ENCODE data around the gene CACNB4.
A peak's percentile ranks its signal among the peaks of the same experiment; 100 is the strongest.
"Not testable (repeated sequence)": the region's sequence is repeated elsewhere in the genome, so short reads cannot be mapped to it uniquely, and the experiment has no call there.

The CACNB4 gene

DNA sequence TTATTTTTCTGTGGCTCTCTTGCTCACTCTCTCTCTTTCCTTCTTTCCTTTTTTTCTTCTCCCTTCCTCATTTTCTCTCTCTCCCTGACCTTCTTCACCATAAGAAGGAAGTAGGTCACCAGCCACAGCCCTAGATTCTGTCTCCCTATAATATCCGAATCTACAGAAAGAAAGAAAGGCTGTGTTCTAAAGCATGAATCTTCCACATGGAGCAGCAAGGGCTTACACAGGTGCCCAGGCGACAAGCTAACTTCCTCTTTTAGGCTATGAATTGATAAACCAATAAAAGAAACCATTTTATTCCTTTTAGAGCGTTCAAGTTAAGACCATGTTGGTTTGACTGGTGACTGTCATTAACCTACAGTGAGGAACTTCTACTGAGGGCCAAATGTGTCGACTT lies 49.3 kb downstream of the CACNB4 start:
- no peak for DNase-seq

DNA sequence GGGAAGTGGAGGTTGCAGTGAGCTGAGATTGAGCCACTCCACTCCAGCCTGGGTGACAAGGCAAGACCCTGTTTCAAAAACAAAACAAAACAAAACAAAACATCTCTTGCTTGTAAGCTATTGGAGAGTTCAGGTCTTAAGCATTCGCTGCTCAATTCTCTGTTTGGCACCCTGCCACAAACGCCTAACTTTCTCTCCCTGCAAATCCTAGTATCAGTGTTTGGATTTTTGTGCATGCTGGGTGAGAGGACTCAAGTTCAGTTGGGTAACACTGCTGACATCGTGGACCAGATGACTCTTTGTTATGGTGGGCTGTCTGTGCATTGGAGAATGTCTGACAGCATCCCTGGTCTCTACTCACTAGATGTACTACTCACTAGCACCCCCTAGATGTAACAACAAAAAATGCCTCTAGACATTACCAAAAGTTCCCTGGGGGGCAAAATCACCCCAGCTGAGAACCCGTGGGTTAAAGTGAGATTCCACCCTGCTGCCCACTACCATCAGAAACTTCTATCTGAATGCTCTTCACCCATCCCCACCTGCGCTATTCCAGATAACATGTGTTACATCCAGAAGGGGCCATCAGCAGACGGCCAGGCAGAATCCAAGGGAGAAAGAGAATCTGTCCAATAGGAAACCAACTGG lies 50.9 kb downstream of the CACNB4 start:
- DNase-seq: no peak

DNA sequence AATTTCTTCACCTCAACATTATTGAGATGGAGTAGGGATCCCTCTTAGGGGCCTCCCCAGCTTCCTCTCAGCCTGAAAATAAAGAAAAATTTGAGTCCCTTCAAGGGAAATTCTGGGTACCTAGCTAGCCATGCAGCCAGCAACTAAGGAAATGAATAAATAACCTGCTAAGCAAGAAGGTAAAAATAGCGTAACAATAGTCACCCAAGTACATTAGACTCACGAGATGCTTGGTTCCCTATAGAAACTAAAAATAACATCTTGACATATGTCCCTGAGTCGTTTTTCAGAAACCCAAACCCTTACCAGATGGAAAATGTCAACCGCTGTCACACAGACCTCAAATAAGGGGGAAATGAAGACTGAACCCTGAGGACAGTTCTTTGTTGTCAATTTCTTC lies 51.9 kb downstream of the CACNB4 start:
- no peak for DNase-seq

DNA sequence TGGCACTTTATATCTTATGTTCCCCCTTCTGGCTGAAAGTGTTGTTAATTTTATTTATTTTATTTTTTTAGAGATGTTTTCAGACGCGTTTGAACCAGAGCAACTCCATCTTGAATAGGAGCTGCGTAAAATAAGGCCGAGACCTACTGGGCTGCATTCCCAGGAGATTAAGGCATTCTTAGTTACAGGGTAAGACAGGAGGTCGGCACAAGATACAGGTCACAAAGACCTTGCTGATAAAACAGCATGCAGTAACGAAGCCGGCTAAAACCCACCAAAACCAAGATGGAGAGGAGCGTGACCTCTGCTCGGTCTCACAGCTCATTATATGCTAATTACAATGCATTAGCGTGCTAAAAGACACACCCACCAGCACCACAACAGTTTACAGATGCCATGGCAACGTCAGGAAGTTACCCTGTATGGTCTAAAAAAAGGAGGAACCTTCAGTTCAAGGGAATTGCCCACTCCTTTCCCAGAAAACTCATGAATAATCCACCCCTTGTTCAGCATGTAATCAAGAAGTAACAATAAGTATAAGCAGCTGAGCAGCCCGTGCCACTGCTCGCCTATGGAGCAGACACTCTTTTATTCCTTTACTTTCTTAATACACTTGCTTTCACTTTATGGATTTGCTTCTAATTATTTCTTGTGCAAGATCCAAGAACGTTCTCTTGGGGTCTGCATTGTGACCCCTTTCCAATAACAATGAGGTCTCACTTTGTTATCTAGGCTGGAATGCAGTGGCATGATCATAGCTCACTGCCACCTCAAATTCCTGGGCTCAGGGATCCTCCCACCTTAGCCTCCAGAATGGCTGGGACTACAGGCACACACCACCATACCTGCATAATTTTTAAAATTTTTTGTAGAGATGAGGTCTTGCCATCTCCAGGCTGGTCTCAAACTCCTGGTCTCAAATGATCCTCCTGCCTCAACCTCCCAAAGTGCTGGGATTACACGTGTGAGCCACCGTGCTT lies 55.9 kb downstream of the CACNB4 start:
- no peak for DNase-seq

DNA sequence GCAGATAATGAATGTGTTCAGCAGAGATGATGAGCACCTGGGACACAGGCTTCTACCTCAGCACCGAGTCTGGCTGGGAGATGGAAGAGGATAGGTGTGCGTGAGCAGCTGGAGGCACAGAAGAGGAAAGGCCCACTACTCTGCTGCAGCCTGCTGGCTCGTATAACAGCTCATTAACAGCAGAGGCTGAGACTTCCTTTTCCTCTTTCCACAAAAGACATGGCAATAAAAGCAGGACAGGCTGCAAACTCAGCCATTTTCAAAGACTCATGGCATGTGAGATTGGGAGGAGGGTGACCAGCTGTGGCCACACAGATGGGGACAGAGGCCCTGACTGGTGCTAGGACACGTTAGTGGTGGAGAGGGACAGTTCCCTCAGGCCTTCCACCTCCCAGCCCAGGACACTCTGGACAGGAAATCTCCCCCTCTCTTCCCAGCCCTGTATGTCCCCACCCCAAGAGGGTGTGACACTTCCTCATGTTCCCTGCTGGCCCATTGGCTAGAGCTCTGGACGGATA lies 60.3 kb downstream of the CACNB4 start:
- DNase-seq: peak; percentile 47

DNA sequence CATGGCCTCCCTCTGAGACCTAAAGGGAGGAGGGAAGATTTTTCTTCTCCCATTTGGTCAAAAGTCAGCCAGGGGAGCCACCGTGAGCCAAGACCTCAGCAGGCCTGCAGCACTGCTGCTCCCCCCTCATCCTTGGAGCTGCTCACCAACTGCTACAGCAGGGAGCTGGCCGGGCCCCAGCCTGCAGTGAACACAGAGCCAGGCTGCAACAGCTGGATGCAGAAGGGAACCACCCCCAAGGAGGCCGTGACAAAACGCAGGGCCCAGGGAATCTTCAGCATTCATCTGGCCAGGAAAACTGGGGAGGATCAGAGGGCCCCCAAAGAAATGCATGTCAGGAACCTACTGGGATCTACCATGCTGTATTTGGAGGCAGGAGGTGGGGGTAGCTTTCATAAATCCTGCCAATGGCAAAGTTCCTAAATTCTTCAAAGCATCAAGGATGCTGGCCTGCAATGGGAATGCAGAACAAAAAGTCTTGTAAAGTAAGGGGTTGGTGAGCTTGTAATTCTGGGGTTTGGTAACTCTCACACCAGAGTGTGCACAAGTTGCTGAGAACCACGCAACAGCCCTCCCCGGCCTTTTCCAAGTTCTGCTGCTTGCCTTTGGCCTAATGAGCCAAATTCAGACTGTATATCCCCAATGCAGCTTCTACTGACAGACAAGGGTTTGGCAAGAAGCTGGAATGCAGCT lies 61.0 kb downstream of the CACNB4 start:
- DNase-seq: no peak

DNA sequence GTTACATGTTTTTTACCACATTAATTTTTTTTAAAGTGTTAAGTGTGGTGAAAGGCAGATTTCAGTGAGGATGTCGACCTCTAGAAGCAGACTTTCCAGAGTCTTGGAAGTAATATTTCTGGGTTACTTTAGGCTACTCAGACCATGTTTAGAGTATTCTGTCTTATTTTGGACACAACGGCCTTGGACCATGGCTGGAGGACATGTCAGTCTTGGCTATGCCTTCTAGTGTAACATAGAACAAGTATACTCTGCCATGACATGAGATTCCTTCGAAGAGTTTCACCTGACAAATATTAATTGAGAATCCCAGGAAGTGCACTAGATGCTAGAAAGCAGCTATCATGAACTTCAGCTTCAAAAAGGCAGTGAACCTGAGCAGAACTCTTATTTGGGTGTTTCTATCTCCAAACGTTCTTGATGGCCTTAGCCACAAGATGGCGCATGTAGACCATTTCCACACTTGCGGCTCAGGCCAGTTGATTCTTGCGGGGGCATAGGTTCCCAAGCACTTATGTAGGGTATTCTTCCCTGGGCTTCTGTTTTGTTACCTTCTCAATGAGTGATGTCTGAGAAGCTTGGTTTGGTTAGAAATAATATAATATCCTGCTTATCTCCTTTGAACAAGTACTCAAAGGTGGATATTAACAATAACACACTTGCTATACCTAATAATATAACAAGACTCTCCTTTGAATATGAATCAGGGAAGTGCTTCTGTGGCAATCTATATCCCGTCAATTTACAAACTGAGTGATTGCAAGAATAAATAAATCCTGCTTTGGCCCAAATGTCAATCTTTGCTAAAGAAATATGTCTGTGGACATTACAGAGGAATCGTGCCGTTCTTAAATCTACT lies 62.0 kb downstream of the CACNB4 start:
- DNase-seq: peak; percentile 89

DNA sequence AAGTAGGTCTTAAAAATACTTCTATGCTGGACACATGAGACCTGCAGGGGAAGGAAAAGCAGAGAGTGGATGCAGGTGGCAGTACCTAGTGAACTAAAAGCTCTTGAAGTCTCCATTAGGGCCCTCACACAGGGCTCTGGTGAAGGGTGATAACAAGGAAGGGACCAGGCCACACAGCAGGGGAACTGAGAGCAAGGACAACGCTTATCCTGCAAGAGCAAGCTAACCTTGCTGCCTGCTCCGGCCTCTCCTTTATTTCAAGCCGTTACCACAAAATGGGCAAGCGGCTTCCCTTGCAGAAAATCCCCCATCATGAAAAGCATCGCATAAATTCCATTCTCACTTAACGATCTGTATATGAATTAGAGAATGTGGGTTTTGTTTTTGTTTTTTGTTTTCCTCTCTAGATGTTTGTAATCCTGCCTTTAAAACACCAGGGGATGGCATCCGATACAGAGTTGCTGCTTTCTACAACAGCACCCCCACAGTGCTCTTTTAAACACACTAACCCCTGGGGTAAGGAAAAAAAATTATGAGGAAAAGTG lies 64.5 kb downstream of the CACNB4 start:
- no peak for DNase-seq

DNA sequence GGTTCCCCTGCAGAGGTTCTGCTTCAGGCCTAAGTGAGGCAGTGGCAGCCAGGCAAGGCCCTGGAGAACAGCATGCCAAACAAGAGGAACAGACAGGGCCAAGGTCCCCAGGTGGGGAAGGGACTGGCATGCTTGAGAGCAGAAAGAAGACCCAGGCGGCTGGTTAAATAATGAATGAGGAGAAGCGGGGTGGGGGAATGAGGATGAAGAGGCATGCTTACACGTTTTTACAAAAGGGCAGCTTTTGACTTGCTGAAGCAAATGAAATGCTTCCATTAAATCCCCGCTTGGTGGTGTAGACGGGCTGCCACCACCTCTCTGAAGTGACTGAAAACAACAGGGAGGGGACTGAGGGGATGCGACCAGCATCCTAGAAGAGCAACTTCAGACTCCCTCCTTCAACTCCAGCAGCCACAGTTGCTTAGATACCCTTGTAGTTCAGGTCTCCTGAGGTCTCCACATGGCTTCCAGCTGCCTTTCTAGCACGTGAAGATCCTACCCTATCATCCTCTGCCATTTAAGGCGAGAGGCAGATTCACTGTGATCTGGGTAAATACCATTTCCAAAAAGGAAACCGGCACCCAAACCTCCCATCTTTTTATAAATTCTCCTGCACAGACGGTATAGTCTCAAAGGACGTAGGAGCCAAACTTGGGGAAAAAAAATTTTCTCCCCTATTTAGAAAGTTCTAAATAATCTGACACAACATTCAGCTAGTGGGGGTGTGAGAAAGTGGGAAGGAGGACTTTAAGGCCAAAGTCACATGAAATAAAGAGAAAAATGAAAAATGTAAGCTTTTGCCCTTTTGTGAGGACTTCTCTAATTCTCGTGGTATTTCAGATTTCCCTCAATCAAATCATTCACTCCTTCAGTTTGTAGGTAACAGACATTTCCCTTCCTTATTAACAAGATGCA lies 65.6 kb downstream of the CACNB4 start:
- no peak for DNase-seq

DNA sequence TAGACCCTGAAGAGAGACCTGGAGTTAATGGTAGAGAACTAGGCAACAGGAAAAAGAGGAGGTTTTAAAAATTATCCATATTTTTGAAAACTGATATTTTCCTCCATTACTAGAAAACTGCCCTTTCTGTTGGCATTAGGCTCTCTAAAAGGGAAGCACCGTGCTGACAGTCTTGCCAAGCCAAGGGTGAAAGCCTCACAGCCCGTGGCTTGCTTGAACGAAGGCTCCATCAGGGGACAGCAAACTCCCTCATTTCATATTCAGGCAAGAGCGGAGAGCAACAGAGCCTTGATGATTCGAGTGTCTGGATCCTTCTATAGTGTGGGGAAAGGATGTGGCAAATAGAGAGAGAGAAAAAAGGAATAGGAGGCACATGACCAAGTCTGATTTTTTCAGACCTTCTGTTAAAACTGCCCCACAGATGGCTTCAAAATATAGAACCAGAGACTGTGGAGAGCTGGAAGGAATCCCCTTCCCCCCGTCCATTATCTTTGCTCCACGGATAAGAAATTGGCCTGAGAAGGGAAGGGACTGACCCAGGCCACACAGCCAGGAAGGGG lies 67.0 kb downstream of the CACNB4 start:
- DNase-seq: no peak

DNA sequence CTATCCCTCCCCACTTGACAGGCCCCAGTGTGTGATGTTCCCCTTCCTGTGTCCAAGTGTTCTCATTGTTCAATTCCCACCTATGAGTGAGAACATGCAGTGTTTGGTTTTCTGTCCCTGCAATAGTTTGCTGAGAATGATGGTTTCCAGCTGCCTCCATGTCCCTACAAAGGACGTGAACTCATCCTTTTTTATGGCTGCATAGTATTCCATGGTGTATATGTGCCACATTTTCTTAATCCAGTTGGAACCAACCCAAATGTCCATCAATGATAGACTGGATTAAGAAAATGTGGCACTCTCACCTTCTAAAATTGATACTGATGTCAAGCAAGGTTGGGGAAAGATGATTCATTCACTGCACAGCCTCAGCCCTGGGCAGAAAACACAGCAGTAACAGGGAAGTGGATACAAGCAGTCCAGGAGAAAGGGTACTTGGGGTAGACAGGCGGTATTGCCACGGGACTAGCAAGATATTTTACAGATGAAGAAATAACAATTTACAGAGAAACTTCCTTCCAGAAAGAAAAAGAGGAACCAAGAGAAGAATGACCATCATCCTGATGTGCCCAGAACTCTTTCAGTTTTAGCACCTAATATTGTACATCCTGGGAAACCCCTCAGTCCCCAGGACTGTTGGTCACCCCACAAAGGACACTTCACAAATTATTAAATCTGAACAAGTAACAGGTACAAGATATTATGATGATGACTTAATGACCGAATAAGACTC lies 68.1 kb downstream of the CACNB4 start:
- DNase-seq: not testable (repeated sequence)

DNA sequence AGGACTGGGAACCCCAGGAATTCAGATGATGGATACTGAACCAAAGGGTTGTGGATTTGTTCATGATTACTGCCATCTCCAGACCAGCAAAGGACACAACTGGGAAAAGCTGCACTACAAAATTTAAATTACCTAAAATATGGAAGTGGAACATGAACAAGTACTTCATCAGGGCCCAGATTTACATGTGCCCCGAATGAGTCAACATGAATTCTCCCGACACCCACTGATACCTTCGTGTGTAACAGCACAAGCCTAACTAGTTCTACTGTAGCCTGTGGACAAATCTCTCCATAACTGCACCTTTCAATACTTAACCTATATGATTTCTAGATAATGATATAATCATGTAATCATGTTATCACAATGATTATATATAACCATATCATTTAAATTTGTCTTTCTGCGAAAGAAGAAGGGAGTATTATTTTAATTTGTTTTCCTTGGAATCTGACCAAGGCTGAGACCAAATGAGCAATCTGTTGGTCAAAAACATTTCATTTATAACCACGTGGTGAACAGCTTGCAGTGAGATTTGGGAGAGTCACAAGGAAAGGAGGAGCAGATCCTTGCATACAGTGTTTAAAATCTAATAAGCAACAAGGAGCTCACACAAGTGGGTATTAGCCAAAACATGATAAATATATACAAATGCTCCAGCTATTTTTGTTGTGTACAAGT lies 70.5 kb downstream of the CACNB4 start:
- no peak for DNase-seq

DNA sequence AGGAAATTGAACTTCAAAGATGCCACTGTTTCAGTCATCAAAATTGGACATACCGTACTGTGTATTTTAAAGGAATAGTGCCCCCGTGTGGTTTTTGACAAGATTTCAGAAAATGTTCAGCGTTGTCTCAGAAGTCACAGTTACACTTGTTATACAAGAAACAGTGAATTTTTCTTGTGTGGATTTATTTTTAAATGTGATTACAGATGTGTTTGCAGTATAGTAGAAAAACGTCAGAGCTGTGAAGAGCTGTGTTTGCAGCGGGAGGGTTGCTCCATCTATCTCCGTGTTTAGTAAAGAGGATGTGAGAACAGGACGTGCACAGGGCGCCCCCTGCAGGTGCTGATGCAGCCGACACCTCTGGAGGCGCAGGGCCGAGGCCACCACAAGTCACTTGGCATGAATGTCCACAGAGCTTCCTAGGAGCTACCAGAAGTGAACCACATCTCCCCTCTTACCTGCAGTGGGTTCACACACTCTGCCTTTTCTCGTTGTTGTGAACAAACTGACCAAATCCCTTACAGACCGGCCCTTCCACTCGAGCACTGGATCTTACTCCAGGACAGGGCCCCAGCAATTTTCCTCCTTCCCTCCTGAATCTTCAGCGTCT lies 73.1 kb downstream of the CACNB4 start:
- DNase-seq: peak; percentile 96

DNA sequence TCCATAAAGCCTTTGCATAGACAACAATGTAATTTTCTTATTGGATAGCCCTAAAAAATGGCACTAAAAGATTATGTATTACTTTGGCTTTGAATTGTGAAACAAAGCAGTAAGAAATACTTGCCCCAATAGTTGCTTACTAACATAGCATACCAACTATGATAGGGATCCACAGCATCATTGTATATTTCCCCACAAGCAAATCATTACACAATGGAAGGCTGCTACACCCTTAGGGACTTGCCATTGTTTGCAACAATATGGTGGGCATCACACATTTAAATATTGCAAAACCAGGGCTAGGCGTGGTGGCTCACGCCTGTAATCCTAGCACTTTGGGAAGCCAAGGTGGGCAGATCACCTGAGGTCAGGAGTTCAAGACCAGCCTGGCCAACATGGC lies 74.4 kb downstream of the CACNB4 start:
- no peak for DNase-seq

DNA sequence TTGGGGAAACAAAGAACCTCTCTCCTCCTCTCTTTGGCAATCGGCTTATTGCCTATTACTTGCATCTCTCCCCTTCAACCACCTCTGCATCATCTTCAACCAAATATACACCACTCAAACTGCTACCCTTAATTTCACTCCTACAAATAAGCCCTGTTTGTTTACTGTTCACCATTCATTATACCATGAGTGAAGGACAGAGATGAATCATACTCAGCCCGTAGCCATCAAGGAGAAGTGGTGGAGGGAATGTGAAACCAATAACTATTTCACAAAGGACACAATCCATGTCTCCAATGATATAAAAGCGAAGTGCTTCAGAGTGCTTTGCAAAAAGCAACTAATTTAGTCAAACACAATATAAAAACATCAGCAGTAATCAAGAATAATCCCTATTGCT lies 76.8 kb downstream of the CACNB4 start:
- DNase-seq: no peak

DNA sequence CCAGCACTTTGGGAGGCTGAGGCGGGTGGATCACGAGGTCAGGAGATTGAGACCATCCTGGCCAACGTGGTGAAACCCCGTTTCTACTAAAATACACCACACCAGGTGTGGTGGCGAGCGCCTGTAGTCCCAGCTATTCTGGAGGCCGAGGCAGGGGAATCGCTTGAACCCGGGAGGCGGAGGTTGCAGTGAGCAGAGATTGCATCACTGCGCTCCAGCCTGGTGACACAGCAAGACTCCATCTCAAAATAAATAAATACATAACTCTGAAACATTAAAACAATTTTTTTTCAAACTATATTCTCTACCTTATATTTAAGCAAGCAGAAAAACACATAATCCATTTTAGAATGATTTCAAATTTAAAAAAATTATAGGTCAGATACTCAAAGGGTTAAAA lies 77.8 kb downstream of the CACNB4 start:
- DNase-seq: not testable (repeated sequence)

DNA sequence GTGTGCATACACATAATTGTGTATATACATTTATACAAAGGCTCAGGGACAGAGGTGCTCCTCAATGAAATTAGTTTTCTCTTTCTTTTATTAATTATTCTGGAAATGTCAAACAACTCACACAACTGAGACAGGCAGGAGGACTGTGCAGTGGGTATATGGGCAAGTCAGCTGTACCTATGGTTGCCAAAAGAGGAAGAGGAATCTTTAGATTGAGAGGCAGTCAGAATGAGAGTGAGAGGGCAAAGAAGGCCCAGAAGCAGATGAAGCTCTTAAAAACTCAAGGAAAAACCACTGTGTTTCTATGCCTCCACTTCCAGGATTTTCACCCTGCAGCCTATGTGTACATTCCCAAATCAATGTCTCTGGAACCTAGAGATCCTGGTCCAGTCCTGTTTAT lies 79.1 kb downstream of the CACNB4 start:
- no peak for DNase-seq

DNA sequence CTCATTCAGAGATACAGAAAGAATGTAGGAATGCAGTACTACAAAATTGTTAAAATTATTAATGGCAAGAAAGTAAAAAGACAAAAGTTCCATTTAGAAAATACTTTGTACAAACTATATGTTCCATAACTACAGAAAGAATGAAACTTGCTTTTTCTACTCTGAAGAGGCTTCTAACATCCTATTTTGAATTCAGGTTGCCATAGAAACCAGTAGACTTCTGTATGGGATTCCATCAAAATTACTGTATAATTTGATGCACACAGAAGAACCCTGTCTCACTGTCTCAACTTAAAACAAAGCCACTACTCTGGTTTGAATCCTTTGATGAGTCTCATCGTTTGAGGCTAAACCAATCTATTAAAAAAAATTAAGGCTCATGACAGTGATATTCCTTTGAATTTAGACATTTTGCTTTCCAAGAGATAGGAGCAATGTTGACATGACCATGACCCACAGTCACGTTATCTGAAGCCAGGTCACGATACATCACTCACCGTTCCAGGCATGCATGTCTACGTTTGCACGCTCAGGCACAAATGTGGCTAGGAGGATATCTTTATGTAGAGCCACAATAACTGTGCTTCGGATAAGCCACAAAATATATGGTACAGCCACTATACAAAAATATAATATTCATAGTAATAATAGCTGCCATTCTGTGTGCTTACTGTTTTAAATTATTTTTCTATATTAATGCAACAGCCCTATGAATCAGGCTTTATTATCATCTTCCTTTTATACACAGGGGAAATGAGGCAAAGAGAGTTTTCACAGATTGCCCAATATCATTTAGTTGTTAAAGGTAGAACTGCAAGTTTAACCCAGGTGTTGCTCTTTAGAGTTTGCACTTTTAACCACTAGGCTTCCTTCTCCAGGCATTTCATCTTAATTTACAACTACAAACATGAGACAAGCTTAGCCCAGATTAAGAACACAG lies 82.4 kb downstream of the CACNB4 start:
- peak; percentile 32 for DNase-seq
